ENCODE data around the gene NLGN4Y. TPM values are rescaled to one million over a fixed set of nuclear protein-coding genes. Genes with fewer than 3 reads are reported as not detected.

NLGN4Y gene
- total RNA-seq, 1 donor from 2014 or later: 20.3 TPM

DNA sequence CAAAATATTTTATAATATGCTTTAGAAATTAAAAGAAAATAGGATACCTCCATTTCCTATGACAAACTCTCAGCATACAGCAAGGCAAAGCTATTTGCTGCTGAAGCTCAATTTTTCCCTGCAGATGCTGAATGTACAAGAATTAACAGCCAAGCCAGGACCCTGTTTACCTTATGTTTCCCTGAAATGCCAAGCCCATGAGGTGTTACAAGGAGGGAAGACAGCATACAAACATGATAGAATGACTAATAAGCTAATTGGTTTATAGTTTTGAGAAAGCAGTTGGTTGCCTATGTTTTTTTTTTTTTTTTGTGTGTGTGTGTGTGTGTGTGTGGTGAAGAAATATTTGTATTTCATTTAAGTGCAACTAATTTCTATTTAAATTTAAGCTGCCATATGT is 113.2 kb downstream of the NLGN4Y start:
- TF ChIP-seq, protein P1, sequence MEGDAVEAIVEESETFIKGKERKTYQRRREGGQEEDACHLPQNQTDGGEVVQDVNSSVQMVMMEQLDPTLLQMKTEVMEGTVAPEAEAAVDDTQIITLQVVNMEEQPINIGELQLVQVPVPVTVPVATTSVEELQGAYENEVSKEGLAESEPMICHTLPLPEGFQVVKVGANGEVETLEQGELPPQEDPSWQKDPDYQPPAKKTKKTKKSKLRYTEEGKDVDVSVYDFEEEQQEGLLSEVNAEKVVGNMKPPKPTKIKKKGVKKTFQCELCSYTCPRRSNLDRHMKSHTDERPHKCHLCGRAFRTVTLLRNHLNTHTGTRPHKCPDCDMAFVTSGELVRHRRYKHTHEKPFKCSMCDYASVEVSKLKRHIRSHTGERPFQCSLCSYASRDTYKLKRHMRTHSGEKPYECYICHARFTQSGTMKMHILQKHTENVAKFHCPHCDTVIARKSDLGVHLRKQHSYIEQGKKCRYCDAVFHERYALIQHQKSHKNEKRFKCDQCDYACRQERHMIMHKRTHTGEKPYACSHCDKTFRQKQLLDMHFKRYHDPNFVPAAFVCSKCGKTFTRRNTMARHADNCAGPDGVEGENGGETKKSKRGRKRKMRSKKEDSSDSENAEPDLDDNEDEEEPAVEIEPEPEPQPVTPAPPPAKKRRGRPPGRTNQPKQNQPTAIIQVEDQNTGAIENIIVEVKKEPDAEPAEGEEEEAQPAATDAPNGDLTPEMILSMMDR (conservative IDR thresholded peaks at IDR 0.05; ENCODE audit: low read depth, low read length): no peak
- no peak for DNase-seq (ENCODE audit: low read depth)
- no peak overlapping the region for H3K4me3 ChIP-seq (ENCODE audit: low read depth, low read length)

DNA sequence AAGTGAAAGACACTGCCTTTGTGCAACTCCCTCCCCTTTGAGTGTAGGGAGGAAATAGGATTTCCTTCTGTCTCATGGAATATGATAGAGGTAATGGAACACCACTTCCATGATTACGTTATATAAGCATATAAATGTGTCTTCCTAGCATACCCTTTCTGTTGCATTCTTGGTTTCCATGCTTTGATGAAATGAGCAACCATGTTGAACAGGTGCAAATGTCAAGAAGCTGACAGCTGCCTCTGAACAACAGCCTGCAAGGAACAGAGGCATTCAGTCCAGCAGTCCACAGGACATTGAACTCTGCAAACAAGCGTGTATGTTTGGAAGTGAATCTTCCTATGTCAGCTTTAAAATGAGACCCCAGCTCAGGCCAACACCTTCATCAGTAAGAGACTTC is 117.5 kb downstream of the NLGN4Y start:
- H3K4me3 ChIP-seq (ENCODE audit: low read depth, low read length): no peak overlapping the region
- DNase-seq (ENCODE audit: low read depth): no peak
- TF ChIP-seq, protein P1 (conservative IDR thresholded peaks at IDR 0.05; ENCODE audit: low read depth, low read length): no peak

DNA sequence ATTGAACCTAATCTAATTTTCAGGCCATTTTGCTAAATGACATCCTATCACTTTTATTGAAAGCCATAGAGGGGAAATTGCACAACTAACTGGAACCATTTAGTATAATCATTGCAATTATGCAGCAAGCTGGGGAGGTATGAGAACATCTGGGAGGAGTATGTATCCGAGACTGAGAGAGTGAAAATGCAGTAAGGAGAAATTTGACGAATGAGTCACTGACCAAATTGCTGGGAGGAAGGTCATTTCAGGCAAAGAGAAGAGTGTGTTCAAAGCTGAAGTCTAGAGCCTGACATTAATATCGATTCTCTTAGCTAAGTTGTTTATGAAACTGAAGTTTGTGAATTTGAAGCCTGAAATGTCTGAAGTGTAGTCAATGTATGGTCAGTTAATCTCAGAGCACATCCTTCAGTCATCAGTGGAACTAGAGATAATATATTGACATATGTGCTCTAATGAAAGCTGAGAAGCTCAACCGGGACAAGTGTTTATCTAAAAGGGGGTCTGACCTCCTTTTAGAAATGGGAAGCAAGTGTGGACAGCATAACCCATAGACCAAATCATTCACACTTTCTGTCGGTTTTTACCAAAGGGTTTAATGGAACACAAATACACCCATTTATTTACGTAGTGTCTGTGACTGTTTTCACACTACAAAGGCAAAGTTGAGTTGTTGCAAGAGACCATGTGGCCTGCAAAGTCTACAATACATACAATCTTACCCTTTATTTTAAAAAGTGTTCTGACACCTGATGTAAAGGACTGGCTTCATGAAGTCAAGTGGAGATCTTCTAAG is 120.0 kb downstream of the NLGN4Y start:
- no peak for DNase-seq (ENCODE audit: low read depth)
- no peak overlapping the region for H3K4me3 ChIP-seq (ENCODE audit: low read depth, low read length)
- TF ChIP-seq, protein P1 (conservative IDR thresholded peaks at IDR 0.05; ENCODE audit: low read depth, low read length): no peak

DNA sequence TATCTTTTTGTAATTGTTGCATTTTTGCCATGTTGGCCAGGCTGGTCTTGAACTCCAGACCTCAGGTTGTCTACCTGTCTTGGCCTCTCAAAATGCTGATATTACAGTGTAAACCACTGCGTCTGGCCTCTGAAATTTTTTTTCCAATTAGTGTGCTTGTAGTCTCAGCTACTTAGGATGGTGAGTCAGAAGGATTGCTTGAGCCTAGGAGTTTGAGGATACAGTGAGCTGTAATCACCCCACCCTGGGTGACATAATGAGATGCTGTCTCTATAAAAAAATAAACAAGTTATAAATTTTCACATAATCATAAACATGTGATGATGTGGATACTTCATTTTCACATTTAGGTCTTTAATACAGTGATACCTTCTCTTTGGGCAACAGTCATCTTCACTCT is 154.9 kb downstream of the NLGN4Y start:
- DNase-seq (ENCODE audit: low read depth): no peak
- no peak overlapping the region for H3K4me3 ChIP-seq (ENCODE audit: low read depth, low read length)
- TF ChIP-seq, protein P1 (conservative IDR thresholded peaks at IDR 0.05; ENCODE audit: low read depth, low read length): no peak

DNA sequence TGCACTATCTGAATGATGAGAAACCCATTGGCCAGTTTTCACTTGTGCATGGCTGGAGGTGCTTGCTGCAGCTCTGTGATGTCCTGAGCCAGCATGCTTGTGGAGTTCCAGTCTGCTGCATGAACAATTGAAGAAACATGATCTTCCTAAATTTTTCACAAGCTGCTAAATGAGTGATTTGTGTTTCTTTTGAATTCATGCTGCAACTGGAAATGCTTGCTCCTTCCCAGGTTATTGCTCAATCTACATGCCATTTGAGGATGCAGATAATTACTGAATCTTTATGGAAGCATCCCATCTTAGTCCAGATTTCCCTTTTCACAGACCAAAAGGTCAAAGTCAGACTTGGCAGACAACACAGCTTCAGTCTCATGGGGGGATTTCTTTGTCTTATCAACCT is 170.2 kb downstream of the NLGN4Y start:
- no peak overlapping the region for H3K4me3 ChIP-seq (ENCODE audit: low read depth, low read length)
- TF ChIP-seq, protein P1 (conservative IDR thresholded peaks at IDR 0.05; ENCODE audit: low read depth, low read length): no peak
- no peak for DNase-seq (ENCODE audit: low read depth)

DNA sequence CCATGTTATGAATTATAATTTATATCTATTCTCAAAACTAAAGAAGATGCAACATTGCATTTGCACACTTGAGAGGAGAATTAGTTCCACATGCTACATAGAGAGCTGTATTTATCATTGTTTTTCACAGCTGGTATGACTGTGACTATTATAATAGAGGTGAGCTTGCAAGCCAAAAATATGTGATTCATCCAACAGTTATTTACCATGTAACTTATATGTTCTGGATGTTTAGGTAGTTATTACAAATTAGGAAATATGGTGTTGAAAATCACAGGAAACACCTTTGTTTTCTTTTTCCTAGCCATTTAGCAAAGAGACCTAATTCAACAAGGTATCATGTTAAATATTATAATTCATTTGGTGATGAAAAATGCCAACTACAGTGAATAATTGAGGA is 183.8 kb downstream of the NLGN4Y start:
- no peak overlapping the region for H3K4me3 ChIP-seq (ENCODE audit: low read depth, low read length)
- no peak for DNase-seq (ENCODE audit: low read depth)
- TF ChIP-seq, protein P1 (conservative IDR thresholded peaks at IDR 0.05; ENCODE audit: low read depth, low read length): no peak

DNA sequence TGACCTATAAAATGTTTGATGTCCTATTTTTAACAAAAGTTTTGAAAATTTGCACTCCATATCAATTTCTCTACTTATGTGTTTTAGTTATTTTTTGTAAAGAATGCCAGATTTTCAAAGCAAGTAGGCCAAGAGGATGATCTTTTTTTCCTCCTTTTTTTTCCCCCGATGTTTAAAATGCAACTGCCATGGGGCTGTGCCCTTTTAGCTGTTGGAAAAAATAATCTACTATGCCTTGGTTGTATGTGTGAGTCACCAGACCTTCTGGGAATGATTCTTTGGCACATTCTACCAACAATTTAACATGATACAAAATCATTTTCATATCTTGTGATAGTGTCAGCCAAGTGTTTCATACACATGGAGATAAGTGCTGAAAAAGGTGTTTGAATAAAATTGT is 217.3 kb downstream of the NLGN4Y start:
- no peak for DNase-seq (ENCODE audit: low read depth)
- TF ChIP-seq, protein P1 (conservative IDR thresholded peaks at IDR 0.05; ENCODE audit: low read depth, low read length): no peak
- no peak overlapping the region for H3K4me3 ChIP-seq (ENCODE audit: low read depth, low read length)

Data from epithelial cell of proximal tubule (primary cell).